ENCODE data around the gene BMF. TPM values are rescaled to one million over a fixed set of nuclear protein-coding genes. Genes with fewer than 3 reads are reported as not detected.

Gene BMF
- total RNA-seq, 4 donors from 2014 or later, result 13.3 to 35.4 (median 25.1) TPM

DNA sequence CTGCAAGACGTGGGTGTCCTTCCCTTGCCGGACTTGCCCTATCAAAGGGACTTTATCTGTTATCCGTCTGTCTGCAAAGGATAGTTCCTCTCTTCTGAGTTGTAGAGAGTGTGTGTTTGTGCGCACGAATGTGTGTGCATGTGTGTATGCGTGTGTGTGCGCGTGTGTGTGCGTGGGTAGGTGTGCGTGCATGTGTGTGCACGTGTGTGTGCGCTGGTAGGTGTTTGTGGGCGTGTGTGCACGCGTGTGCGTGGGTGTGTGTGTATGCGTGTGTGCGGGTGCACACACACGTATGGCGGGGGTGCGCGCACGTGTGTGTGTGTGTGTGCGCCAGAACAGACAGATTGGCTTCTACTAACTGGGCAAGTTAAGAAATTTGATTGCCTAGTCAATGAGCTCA is 4.1 kb upstream of the BMF start:
- in situ Hi-C loops (cut with MboI; ENCODE audit: low pct_ligation_motif_present in 1 of 4, low pct_unique_long_range_greater_than_20kb in 1 of 4, low sequenced_read_pairs in 3 of 4), result no loop called here

DNA sequence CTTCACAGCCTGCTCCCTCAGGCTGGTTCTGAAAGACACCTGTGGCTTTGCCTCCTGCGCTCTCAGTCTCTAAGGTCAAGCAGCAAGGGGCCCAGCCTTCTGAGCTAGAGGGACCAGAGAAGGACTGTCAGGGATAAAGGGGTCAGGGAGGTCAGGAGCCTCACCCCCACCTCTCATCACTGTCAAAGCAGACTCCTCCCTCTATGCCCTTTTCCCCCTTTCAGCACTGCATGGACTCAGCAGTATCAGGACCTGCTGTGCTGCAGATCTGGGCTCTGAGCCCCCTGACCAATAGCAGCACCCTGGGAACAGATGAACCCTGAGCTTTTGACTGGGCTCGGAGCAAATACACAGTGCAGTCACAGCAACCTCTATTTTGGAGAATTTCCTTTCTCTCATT is 3.2 kb upstream of the BMF start:
- H3K27ac ChIP-seq, result no peak overlapping the region
- no peaks in the 10 kb centered on the region for H3K36me3 ChIP-seq
- in situ Hi-C loops (cut with MboI; ENCODE audit: low pct_ligation_motif_present in 1 of 4, low pct_unique_long_range_greater_than_20kb in 1 of 4, low sequenced_read_pairs in 3 of 4) (no loop called here), intact Hi-C loops (cut with DNase I; ENCODE audit: low total_unique reads) (no loop called here)
- no peaks in the 10 kb centered on the region for H3K27me3 ChIP-seq
- TF ChIP-seq POLR2AphosphoS5 (IDR thresholded peaks at IDR 0.05) (no peak), EP300 (IDR thresholded peaks at IDR 0.05; ENCODE audit: low read depth) (no peak), POLR2A (IDR thresholded peaks at IDR 0.05) (no peak)
- TF ChIP-seq, protein P1, sequence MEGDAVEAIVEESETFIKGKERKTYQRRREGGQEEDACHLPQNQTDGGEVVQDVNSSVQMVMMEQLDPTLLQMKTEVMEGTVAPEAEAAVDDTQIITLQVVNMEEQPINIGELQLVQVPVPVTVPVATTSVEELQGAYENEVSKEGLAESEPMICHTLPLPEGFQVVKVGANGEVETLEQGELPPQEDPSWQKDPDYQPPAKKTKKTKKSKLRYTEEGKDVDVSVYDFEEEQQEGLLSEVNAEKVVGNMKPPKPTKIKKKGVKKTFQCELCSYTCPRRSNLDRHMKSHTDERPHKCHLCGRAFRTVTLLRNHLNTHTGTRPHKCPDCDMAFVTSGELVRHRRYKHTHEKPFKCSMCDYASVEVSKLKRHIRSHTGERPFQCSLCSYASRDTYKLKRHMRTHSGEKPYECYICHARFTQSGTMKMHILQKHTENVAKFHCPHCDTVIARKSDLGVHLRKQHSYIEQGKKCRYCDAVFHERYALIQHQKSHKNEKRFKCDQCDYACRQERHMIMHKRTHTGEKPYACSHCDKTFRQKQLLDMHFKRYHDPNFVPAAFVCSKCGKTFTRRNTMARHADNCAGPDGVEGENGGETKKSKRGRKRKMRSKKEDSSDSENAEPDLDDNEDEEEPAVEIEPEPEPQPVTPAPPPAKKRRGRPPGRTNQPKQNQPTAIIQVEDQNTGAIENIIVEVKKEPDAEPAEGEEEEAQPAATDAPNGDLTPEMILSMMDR (IDR thresholded peaks at IDR 0.05), result no peak
- H3K9me3 ChIP-seq, result no peaks in the 10 kb centered on the region
- DNase-seq, result no peak
- no peak overlapping the region for H3K4me3 ChIP-seq
- peaks cover 10 to 26% (median 17%) of the 10 kb centered on the region in 4 donors for H3K4me1 ChIP-seq
- 91% methylated on average over 2 of the region's 2 CpGs; no CpG with 5 or more reads in 1 of the 2 donors for WGBS, 2 donors (ENCODE audit: low coverage in 1 of 2)

More for the DNA sequence above, 4.1 kb upstream of the BMF start:
- WGBS, 2 donors (ENCODE audit: low coverage in 1 of 2), result 88% methylated on average over 23 of the region's 24 CpGs; no CpG with 5 or more reads in 1 of the 2 donors
- TF ChIP-seq POLR2A (IDR thresholded peaks at IDR 0.05), result no peak
- no peak for TF ChIP-seq POLR2AphosphoS5 (IDR thresholded peaks at IDR 0.05)
- TF ChIP-seq, protein P1 (IDR thresholded peaks at IDR 0.05), result no peak
- TF ChIP-seq EP300 (IDR thresholded peaks at IDR 0.05; ENCODE audit: low read depth), result no peak
- DNase-seq, result no peak
- peaks cover 1 to 17% (median 9%) of the 10 kb centered on the region in 4 donors for H3K4me1 ChIP-seq
- no peaks in the 10 kb centered on the region for H3K27me3 ChIP-seq
- H3K9me3 ChIP-seq, result no peaks in the 10 kb centered on the region
- H3K4me3 ChIP-seq, result no peak overlapping the region
- intact Hi-C loops (cut with DNase I; ENCODE audit: low total_unique reads), result no loop called here
- H3K27ac ChIP-seq, result no peak overlapping the region
- H3K36me3 ChIP-seq, result no peaks in the 10 kb centered on the region

DNA sequence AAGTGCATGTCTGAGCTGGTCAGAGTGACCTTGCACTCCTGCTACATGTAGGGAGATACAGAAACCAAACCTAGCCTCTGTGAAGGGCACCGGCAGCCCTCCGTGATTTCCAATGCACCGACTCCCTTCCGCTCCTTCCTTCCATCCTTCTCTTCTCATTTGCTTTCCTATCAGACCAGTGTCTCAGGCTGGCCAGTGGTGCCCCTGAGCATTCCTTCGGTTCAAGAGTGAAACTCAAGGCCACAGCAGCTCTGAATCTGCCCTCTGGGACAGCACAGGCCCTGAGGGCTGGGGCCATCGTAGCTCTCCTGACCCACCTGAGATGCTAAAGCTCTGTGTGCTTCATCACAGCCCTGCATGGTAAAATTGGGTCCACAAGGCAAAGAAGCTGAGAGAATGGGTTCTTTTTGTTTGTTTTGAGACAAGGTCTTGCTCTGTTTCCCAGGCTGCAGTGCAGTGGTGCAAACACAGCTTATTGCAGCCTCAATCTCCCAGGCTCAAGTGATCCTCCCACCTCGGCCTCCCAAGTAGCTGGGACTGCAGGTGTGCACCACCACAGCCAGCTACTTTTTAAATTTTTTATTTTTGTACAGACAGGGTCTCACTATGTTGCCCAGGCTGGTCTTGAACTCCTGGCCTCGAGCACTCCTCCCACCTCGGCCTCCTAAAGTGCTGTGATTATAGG is 2.3 kb upstream of the BMF start:
- no peaks in the 10 kb centered on the region for H3K9me3 ChIP-seq
- intact Hi-C loops (cut with DNase I; ENCODE audit: low total_unique reads), result no loop called here
- 85 to 89% methylated on average over 5 to 9 of the region's 9 CpGs for WGBS, 2 donors (ENCODE audit: low coverage in 1 of 2)
- no peak overlapping the region for H3K27ac ChIP-seq
- peaks cover 17 to 33% (median 25%) of the 10 kb centered on the region in 4 donors for H3K4me1 ChIP-seq
- DNase-seq, result no peak
- H3K4me3 ChIP-seq, result no peak overlapping the region
- H3K27me3 ChIP-seq, result no peaks in the 10 kb centered on the region
- H3K36me3 ChIP-seq, result no peaks in the 10 kb centered on the region
- in situ Hi-C loops (cut with MboI; ENCODE audit: low pct_ligation_motif_present in 1 of 4, low pct_unique_long_range_greater_than_20kb in 1 of 4, low sequenced_read_pairs in 3 of 4), result no loop called here
- TF ChIP-seq EP300 (IDR thresholded peaks at IDR 0.05; ENCODE audit: low read depth), result no peak
- TF ChIP-seq POLR2A (IDR thresholded peaks at IDR 0.05), result no peak
- TF ChIP-seq POLR2AphosphoS5 (IDR thresholded peaks at IDR 0.05), result no peak
- TF ChIP-seq, protein P1 (IDR thresholded peaks at IDR 0.05), result no peak

DNA sequence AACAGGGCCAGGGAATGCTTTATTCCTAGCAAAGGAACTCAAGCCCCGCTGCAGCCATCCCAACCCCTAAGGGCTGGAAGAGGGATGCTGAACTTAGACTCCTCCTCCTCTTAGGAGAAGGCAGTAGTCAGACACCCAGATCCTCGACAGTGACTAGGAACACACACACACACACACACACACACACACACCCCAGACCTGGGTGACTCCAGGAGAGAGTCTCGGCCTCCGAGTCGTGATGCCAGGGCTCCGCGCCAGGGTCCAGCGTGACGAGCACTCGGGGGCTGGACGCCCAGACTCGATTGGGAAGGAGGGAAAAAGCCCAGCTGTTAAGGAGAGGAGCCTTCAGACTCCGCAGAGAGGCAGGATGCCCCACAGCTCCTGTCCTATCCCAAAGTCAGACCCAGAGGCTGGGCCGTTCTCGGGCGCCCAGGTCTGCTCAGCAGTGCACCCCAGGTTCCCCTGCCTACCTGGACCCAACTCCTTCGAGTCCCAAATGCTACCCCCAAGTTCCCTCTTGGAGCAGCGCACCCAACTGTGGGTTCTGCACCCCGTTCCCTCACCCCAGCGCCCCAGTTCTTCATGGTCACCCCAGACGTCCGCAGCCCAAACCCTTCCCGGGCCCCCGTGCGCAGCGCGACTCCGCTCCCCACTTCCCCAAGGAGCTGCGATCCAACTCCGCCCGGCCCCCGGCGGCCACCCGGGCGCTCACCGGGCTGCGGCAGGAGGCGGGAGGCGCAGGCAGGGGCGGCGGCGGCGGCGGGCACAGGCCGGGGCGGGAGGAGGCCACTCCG is 421 bp downstream of the BMF start:
- H3K4me3 ChIP-seq, result peak overlapping the region; percentile 37 to 84 (median 81)
- H3K27ac ChIP-seq, result peak overlapping the region; percentile 90 to 94 (median 91)
- H3K4me1 ChIP-seq, result peaks cover 41 to 60% (median 53%) of the 10 kb centered on the region in 4 donors
- peak; percentile 65 for DNase-seq
- in situ Hi-C loops (cut with MboI; ENCODE audit: low pct_ligation_motif_present in 1 of 4, low pct_unique_long_range_greater_than_20kb in 1 of 4, low sequenced_read_pairs in 3 of 4), result loop anchor here in 2 of 4 donors (10.0 kb wide), 2 partner anchors 53 to 63 kb away; no protein-coding TSS in a partner anchor
- no peaks in the 10 kb centered on the region for H3K27me3 ChIP-seq
- TF ChIP-seq POLR2AphosphoS5 (IDR thresholded peaks at IDR 0.05) (no peak), POLR2A (IDR thresholded peaks at IDR 0.05) (no peak), EP300 (IDR thresholded peaks at IDR 0.05; ENCODE audit: low read depth) (no peak)
- TF ChIP-seq, protein P1 (IDR thresholded peaks at IDR 0.05), result no peak
- no peaks in the 10 kb centered on the region for H3K9me3 ChIP-seq
- intact Hi-C loops (cut with DNase I; ENCODE audit: low total_unique reads), result loop anchor here (5.0 to 10.0 kb wide), 2 partner anchors 61 to 217 kb away; partner anchors contain the start of gene INAFM2
- 1% methylated on average over 46 of the region's 47 CpGs; no CpG with 5 or more reads in 1 of the 2 donors for WGBS, 2 donors (ENCODE audit: low coverage in 1 of 2)
- no peaks in the 10 kb centered on the region for H3K36me3 ChIP-seq

Data from transverse colon (tissue), 4 donors.